NCI-H2107 (cell line): ENCODE results near the gene PIEZO2.

Source experiments
- DNase-seq: peaks from one replicate; lab custom pipeline; 2025; lab: John Stamatoyannopoulos, UW

The PIEZO2 gene

GRCh38 chr18:10896851-10897250 lies 252.5 kb downstream of the PIEZO2 start:
- no peak for DNase-seq

GRCh38 chr18:10895976-10896375 lies 253.4 kb downstream of the PIEZO2 start:
- DNase-seq, result no peak

- DNase-seq, result no peak
These were observed 254.9 kb downstream of the PIEZO2 start for GRCh38 chr18:10894501-10894900.

GRCh38 chr18:10893761-10894160 lies 255.6 kb downstream of the PIEZO2 start:
- no peak for DNase-seq

- no peak for DNase-seq
These were observed 256.2 kb downstream of the PIEZO2 start for GRCh38 chr18:10893196-10893595.

- no peak for DNase-seq
These were observed 256.6 kb downstream of the PIEZO2 start for GRCh38 chr18:10892786-10893185.

GRCh38 chr18:10890022-10890421 lies 259.3 kb downstream of the PIEZO2 start:
- DNase-seq, result no peak

- DNase-seq, result no peak
These were observed 270.7 kb downstream of the PIEZO2 start for GRCh38 chr18:10878703-10879102.

GRCh38 chr18:10877987-10878386 lies 271.4 kb downstream of the PIEZO2 start:
- DNase-seq, result no peak

- DNase-seq, result no peak
These were observed 273.6 kb downstream of the PIEZO2 start for GRCh38 chr18:10875811-10876210.

- DNase-seq, result no peak
These were observed 277.1 kb downstream of the PIEZO2 start for GRCh38 chr18:10872304-10872703.

GRCh38 chr18:10864722-10865121 lies 284.6 kb downstream of the PIEZO2 start:
- no peak for DNase-seq

- no peak for DNase-seq
These were observed 286.3 kb downstream of the PIEZO2 start for GRCh38 chr18:10863026-10863425.

GRCh38 chr18:10860928-10861327 lies 288.4 kb downstream of the PIEZO2 start:
- no peak for DNase-seq

GRCh38 chr18:10860382-10860781 lies 289.0 kb downstream of the PIEZO2 start:
- no peak for DNase-seq

- no peak for DNase-seq
These were observed 290.9 kb downstream of the PIEZO2 start for GRCh38 chr18:10858477-10858876.

GRCh38 chr18:10856132-10856531 lies 293.2 kb downstream of the PIEZO2 start:
- no peak for DNase-seq

- DNase-seq, result no peak
These were observed 296.7 kb downstream of the PIEZO2 start for GRCh38 chr18:10852385-10853303.

- DNase-seq, result peak; percentile 1
These were observed 297.5 kb downstream of the PIEZO2 start for GRCh38 chr18:10851824-10852319.

- DNase-seq, result no peak
These were observed 298.5 kb downstream of the PIEZO2 start for GRCh38 chr18:10850840-10851239.

GRCh38 chr18:10850216-10850615 lies 299.2 kb downstream of the PIEZO2 start:
- DNase-seq, result no peak

- DNase-seq, result no peak
These were observed 301.5 kb downstream of the PIEZO2 start for GRCh38 chr18:10847907-10848306.

- DNase-seq, result no peak
These were observed 302.0 kb downstream of the PIEZO2 start for GRCh38 chr18:10847408-10847790.
